ENCODE measurements around the gene RAB3IL1.

RAB3IL1 gene

DNA sequence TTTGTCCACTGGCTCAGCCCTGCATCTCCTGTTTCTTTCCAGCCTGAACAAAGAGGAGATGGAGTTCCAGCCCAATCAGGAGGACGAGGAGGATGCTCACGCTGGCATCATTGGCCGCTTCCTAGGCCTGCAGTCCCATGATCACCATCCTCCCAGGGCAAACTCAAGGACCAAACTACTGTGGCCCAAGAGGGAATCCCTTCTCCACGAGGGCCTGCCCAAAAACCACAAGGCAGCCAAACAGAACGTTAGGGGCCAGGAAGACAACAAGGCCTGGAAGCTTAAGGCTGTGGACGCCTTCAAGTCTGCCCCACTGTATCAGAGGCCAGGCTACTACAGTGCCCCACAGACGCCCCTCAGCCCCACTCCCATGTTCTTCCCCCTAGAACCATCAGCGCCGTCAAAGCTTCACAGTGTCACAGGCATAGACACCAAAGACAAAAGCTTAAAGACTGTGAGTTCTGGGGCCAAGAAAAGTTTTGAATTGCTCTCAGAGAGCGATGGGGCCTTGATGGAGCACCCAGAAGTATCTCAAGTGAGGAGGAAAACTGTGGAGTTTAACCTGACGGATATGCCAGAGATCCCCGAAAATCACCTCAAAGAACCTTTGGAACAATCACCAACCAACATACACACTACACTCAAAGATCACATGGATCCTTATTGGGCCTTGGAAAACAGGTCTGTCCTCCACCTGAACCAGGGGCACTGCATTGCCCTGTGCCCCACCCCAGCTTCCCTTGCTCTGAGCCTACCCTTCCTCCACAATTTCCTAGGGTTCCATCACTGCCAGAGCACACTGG, 45.0 kb upstream of the RAB3IL1 start:
- no peak overlapping the region for H3K4me3 ChIP-seq (replicated peaks; ENCODE audit: low read depth, low read length)
- TF ChIP-seq, protein P1, sequence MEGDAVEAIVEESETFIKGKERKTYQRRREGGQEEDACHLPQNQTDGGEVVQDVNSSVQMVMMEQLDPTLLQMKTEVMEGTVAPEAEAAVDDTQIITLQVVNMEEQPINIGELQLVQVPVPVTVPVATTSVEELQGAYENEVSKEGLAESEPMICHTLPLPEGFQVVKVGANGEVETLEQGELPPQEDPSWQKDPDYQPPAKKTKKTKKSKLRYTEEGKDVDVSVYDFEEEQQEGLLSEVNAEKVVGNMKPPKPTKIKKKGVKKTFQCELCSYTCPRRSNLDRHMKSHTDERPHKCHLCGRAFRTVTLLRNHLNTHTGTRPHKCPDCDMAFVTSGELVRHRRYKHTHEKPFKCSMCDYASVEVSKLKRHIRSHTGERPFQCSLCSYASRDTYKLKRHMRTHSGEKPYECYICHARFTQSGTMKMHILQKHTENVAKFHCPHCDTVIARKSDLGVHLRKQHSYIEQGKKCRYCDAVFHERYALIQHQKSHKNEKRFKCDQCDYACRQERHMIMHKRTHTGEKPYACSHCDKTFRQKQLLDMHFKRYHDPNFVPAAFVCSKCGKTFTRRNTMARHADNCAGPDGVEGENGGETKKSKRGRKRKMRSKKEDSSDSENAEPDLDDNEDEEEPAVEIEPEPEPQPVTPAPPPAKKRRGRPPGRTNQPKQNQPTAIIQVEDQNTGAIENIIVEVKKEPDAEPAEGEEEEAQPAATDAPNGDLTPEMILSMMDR (IDR thresholded peaks at IDR 0.05; ENCODE audit: low read depth, low read length, missing control alignments): no peak
- no peak for DNase-seq (ENCODE audit: extremely low read depth, low read depth)

DNA sequence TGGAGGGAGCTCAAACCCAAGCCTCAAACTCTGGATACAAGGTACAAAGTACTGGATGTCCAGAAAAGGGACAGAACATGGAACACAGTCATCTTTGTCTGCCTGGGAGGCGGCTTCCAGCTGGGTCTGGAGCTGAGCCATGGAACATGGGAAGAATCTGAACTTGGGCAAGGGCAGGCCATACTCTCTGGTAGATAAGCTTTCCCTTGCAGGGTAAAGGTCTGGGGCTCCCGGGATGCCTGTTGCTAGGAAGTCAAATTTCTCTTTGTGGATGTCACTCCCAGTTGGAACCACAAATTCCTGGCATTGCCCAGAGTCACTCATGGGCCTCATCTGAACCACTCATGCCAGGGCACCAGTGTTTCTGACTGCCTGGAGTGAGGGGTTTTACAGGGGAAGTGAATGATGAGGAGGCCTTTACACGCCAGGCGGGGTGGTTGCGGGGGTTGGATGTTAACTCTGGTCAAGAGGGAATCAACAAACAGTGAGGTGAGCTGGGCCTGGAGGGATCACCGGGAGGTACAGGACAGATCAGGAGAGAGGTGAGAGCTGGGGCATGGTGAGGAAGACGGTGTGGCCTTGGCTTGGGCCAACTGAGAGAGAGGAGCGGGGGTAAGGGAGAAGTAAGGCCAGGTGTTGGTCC, 44.3 kb upstream of the RAB3IL1 start:
- no peak for DNase-seq (ENCODE audit: extremely low read depth, low read depth)
- TF ChIP-seq, protein P1 (IDR thresholded peaks at IDR 0.05; ENCODE audit: low read depth, low read length, missing control alignments): no peak
- H3K4me3 ChIP-seq (replicated peaks; ENCODE audit: low read depth, low read length): no peak overlapping the region

DNA sequence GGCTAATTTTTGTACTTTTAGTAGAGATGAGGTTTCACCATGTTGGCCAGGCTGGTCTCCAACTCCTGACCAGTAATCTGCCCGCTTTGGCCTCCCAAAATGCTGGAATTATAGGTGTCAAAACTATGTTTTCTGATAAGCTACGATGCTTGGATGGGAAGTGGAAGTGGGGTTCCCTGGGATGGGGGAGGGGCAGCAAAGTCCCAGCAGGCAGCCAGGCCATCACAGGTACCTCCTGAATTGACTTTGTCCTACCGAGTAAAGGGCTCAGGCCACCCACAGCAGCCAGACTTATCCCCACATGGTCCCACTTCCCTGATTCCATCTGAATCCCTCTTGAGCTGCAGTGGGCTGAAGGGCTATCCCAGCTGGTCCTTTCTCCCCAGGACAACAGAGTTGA, 43.2 kb upstream of the RAB3IL1 start:
- DNase-seq (ENCODE audit: extremely low read depth, low read depth): no peak
- no peak overlapping the region for H3K4me3 ChIP-seq (replicated peaks; ENCODE audit: low read depth, low read length)
- TF ChIP-seq, protein P1 (IDR thresholded peaks at IDR 0.05; ENCODE audit: low read depth, low read length, missing control alignments): no peak

DNA sequence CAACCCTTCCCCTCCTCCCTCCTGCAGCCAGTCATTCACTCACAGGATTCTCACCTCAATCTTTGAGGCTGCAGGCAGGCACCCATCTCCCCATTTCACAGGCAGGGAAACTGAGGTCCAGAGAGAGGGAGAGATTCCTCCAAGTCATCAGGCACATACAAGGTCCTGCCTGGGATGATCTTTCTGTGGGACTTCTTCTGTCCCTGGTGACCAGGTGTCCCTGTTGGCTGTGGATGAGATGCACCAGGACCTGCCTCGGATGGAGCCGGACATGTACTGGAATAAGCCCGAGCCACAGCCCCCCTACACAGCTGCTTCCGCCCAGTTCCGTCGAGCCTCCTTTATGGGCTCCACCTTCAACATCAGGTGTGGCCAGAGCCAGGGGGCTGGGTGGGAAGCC, 42.3 kb upstream of the RAB3IL1 start:
- no peak overlapping the region for H3K4me3 ChIP-seq (replicated peaks; ENCODE audit: low read depth, low read length)
- no peak for DNase-seq (ENCODE audit: extremely low read depth, low read depth)
- TF ChIP-seq, protein P1 (IDR thresholded peaks at IDR 0.05; ENCODE audit: low read depth, low read length, missing control alignments): no peak

DNA sequence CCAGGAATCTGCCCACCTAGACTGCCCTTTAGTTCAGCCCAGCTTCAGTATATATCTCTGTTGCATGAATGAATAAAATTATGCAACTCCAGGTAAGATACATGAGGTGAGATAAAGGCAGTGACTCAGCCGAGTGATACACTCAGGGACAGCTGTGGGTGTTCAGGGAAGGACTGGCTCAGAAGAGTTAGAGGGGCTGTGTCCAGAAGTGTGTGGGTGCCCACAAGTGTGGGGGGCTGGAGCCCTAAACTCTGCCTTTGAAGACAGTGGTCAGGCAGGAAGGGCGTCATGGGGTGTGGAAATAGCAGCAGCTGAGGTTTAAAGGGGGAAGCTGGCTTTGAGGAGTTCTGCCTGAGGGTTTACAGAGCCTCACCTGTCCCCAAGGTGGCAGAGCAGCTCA, 41.7 kb upstream of the RAB3IL1 start:
- H3K4me3 ChIP-seq (replicated peaks; ENCODE audit: low read depth, low read length): no peak overlapping the region
- DNase-seq (ENCODE audit: extremely low read depth, low read depth): no peak
- TF ChIP-seq, protein P1 (IDR thresholded peaks at IDR 0.05; ENCODE audit: low read depth, low read length, missing control alignments): no peak

DNA sequence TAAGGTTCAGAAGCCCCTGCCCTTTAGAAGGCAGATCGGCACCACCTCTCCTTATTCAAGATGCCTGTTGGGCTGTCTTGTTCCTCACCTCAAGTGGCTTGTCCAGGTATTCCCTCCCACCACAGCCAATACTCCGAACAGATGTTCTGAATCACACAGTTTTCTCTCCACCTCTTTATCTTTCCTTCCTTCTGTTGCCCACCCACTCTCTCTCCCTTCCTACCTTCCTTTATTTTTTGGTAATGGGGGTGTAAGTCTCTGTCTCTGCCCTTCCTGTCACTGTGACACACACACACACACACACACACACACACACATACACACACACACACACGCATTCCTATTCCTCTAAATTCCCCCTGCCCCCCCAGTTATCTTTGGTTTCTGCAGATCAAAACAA, 41.2 kb upstream of the RAB3IL1 start:
- TF ChIP-seq, protein P1 (IDR thresholded peaks at IDR 0.05; ENCODE audit: low read depth, low read length, missing control alignments): no peak
- H3K4me3 ChIP-seq (replicated peaks; ENCODE audit: low read depth, low read length): no peak overlapping the region
- no peak for DNase-seq (ENCODE audit: extremely low read depth, low read depth)
